ENCODE measurements around the gene ALKBH7.

ALKBH7 gene

DNA sequence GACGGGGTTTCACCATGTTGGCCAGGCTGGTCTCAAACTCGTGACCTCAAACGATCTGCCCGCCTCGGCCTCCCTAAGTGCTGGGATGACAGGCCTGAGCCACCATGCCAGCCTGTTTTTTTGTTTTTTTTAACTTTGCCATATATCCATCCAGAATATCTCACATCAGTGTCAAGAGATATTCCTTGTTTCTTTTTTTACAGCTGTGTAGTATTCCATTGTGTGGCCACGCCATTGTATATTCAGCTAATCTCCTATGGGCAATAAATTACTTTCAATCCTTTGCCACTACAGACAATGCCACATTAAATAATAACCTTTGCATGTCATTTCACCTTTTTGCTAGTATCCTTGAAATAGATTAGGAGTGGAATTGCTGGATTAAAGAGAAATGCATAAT is 36.8 kb downstream of the ALKBH7 start:
- H3K9me3 Mint-ChIP-seq, result no peaks in the 10 kb centered on the region
- no peaks in the 10 kb centered on the region for H3K4me1 Mint-ChIP-seq
- ATAC-seq (no peak), DNase-seq (no peak)
- no peak overlapping the region for H3K4me3 Mint-ChIP-seq
- H3K27ac Mint-ChIP-seq, result no peak overlapping the region
- no peaks in the 10 kb centered on the region for H3K27me3 Mint-ChIP-seq

DNA sequence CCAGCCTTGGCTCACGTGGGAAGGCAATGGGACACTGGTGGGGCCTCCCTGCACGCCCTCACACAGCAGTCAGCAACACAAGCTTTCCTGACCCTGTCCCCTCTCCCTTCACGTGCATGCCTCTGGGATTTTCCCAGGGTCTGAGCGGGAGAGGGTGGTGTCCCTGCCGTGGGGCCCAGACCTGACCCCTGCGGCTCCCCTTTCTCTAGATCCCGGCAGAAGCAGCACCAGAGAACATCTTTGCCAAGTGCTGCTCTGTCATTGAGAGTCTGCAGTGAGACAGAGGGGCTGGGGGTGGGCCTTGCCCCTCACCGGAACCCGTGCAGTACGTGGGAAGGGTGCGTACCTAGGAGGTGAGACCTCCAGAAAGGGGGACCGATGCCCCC is 39.5 kb downstream of the ALKBH7 start:
- Mint-ChIP-seq H3K4me1 (no peaks in the 10 kb centered on the region), H3K9me3 (no peaks in the 10 kb centered on the region), H3K4me3 (no peak overlapping the region), H3K27ac (no peak overlapping the region), H3K27me3 (no peaks in the 10 kb centered on the region)
- peak; percentile 34 for ATAC-seq
- DNase-seq, result no peak

DNA sequence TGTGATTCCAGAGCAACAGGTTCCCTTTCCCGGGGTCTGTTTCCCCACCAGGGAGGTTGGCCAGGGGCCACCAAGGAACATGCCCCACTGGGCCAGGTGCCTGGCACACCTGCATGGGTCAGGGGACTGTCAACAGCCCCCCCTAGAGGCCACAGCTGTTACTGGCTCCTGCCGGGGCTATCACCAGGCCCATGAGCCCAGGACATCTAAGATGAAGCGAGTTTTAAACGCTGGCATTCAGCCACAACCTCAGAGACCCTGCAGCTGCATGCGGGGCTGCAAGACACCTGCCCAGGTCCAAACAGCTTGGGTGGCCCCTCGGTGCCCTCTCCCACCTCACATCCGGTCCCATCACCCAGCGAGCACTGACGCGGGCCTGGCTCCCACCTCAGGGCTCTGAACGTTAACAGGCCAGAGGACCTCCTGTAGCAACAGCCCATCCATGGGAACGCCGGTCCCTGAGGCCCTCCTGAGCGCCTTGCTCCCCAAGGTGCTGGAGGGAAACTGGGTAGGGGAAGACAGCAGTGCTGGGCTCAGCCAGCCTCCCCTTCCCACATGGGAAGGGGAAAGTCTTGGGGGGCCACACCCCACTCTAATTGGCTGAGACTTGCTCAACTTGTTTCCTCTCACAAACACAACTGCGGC is 40.0 kb downstream of the ALKBH7 start:
- H3K27me3 Mint-ChIP-seq, result no peaks in the 10 kb centered on the region
- ATAC-seq, result peak; percentile 79
- H3K4me1 Mint-ChIP-seq, result no peaks in the 10 kb centered on the region
- no peak overlapping the region for H3K27ac Mint-ChIP-seq
- DNase-seq, result peak; percentile 41 to 58
- H3K4me3 Mint-ChIP-seq, result no peak overlapping the region
- H3K9me3 Mint-ChIP-seq, result no peaks in the 10 kb centered on the region

DNA sequence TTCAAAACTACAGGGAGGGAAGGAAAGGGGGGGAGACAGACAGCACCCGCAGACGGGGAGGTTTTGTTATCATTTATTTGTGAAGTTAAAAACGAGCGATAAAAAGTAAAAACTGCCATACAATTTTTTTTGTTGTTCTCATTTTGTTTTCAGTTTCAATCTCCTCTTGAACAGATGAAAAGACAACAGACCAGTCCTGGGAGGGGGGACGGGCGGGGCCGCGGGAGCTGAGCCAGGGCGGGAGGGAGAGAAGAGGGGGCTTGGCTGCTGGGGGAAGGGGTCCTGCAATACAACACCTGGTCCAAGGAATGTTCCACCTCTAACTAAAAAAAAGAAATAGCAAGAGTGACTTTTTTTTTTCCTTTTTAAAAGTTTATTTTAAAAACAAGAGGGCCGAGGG is 40.7 kb downstream of the ALKBH7 start:
- Mint-ChIP-seq H3K9me3 (no peaks in the 10 kb centered on the region), H3K27ac (peak overlapping the region in 1 of 2 donors; percentile 69), H3K4me1 (no peaks in the 10 kb centered on the region), H3K27me3 (no peaks in the 10 kb centered on the region), H3K4me3 (no peak overlapping the region)
- ATAC-seq (no peak), DNase-seq (no peak)

DNA sequence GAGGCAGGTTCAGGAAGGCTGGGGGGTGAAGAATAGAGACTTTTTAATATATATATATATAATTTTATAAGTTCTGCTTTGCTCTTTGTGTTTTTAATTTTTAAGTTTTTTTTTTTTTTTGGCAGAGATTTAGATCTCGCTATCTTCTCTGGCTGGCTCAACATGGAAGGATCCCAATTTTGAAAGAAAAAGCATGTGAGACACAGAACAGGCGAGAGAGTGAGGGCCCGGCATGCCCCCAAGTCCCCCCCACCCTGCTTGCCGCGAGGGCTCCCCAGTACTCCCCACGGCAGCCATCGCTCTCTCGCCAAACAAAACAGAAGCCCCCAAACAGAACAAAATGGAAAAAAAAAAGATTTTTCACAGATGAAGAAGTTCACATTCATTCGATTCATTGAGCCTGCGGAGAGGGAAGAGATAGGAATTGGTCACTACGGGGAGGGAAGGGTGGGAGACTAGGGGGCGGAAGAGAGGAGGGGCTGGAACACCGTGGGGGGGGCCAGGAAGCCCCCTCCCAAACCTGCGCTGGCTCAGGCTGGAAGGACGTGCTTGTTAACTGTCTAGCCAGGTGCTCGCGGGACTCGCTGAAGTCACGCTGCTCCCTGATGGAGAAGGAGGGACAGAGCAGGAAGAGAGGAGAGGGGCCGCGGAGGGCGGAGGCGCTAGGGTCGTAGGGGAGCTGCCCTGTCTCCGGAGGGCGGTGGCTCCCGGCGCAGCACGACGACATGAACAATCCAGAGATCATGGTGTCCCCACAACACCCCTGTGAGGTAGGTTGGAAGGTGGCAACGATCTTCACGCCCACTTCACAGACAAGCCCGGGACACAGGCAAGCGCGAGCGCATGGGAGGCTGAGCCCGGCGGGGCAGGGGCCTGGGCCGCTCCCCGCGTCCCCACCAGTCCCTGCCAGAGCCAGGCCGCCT is 41.4 kb downstream of the ALKBH7 start:
- H3K27ac Mint-ChIP-seq, result peak overlapping the region; percentile 67 to 69
- ATAC-seq (no peak), DNase-seq (no peak)
- peaks cover 6% of the 10 kb centered on the region for H3K4me1 Mint-ChIP-seq
- no peaks in the 10 kb centered on the region for H3K27me3 Mint-ChIP-seq
- no peak overlapping the region for H3K4me3 Mint-ChIP-seq
- no peaks in the 10 kb centered on the region for H3K9me3 Mint-ChIP-seq

DNA sequence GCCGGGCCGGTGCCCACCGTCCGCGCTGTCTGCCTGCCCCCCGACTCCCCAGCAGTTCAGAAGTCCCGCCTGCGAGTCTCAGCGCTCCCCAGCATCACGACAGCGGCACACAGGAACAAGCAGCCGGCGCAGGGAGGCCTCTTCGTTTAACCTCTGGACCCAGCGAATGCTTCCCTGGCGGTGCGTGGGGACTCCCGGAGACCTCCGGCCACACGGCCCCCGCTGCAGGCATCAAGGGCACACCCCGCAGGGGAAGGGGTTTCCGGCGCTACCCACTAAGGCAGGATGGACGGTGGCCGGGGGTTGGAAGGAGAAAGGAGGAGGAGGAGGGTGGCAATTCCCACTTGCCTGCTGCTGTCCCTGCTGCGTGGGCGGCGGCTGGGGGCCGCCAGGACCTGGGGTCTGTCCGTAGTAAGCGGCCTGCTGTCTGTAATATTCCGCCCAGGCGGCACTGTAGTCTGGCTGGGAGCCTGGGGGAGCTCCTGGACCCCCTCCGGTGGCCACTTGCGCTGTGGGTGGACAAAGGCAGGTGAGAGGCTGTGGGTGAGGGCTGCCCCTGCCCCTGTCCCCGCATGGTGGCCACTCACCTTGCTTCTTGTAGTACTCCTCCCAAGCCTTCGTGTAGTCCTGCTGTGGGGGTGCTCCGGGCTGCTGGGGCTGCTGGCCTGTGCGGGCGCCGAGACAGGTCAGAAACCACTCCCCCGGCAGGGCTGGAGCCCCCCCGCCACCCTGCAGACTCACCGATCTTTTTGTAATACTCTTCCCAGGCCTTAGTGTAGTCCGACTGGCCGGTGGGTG is 42.4 kb downstream of the ALKBH7 start:
- peaks cover 6% of the 10 kb centered on the region for H3K4me1 Mint-ChIP-seq
- no peak for ATAC-seq

DNA sequence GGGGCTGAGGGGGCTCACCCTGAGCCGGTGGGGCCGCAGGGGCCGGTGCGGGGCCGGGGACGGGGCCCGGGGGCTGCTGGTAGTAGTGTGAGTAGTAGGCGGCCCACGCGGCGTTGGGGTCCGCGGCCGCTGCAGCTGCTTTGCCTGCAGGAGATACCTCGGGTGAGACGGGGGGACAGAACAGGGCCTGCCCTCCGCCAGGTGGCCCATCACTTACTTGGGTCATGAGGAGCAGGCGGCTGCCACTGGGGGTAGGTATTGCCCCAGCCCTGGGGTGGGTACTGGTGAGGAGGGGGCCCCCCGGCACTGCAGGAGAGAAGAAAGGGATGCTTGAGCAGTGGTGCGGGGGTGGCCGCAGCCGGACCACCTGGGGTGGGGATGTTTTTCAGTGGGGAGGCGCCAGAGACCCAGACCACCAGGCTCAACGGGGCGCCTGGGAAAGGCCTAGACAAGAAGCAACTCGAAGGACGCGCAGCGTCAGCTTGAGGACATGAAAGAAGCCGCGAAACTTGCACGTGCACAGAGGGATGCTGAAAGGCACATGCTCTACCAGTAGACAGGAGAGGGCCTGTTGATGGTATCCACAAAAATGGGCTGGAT is 43.1 kb downstream of the ALKBH7 start:
- peak; percentile 26 for ATAC-seq

More for the DNA sequence above, 42.4 kb downstream of the ALKBH7 start:
- no peak overlapping the region for H3K4me3 Mint-ChIP-seq
- no peaks in the 10 kb centered on the region for H3K27me3 Mint-ChIP-seq
- H3K27ac Mint-ChIP-seq, result no peak overlapping the region
- no peak for DNase-seq
- no peaks in the 10 kb centered on the region for H3K9me3 Mint-ChIP-seq

DNA sequence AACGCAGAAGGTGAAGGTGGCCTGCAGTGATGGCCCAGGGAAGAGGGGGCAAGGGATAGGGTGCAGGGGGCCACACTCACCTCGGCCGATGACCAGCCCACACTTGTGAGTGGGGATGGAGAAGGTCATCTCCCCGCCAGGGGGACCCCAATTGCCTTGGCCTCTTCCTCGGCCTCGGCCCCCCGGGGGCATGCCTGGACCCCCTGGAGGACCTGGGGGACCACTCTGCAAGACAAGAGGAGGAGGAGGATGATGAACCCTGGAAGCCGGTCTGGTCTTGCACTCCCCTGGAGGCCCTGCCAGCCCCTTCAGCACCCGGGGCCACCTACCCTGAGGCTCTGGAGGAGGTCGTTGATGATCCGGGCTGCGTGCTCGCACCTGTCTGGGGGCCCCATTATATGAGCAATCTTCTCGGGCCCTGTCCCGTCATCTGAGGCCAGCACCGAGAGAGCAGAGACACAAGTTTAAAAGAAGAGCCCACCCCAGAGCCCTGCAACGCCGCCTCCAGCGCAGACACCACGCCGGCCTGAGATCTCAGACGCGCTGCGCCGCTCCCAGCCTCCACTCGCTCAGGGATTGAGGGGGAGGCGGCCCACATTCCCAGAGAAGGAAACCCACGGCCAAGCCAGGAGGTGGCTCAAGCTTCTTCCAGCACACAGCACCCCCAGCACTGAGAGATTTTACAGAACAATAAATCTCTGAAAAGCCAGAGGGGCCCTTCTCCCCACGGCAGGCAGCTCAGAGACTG is 44.2 kb downstream of the ALKBH7 start:
- Mint-ChIP-seq H3K9me3 (no peaks in the 10 kb centered on the region), H3K4me3 (no peak overlapping the region)

More for the DNA sequence above, 43.1 kb downstream of the ALKBH7 start:
- no peaks in the 10 kb centered on the region for H3K27me3 Mint-ChIP-seq
- H3K4me3 Mint-ChIP-seq, result no peak overlapping the region
- no peak for DNase-seq
- no peaks in the 10 kb centered on the region for H3K9me3 Mint-ChIP-seq
- peaks cover 7% of the 10 kb centered on the region for H3K4me1 Mint-ChIP-seq
- no peak overlapping the region for H3K27ac Mint-ChIP-seq

DNA sequence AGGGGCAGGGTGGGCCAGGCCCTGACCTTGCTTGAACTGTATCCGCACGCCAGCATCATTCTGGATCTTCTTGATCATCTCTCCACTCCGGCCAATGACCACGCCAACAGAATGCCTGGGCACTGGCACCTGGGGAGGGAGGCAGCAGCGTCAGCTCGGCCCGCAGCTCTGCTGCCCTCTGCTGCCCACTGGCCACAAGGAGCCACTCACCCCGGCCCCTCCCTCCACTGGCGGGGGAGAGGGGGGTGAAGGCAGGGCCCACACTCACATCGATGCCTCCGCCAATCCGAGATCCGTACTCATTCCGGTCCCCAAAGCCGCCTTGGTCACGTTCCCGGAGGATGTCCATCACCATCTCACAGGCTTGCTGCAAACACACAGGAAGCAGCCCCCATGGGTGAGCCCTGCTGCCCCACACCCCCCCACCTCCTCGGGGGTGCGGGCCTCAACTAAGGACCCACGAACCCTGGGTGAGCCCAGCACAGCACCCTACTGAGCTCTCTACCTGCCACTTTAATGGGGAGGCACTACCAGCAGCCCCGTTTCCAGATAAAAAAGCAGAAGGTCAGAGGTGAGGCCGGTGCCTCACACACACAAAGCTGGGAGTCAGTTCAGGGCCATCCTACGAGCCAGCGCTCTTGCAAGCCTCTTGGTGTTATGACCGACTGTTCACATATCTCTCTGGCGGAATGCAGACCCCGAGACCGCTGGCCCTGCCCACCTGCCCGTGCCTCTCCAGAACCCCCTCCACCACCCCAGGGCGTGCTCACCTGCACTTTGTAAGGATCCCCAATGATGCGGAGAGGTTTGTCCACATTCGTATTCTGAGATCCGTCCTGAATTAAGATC is 45.3 kb downstream of the ALKBH7 start:
- H3K4me3 Mint-ChIP-seq, result no peak overlapping the region
- no peak for DNase-seq
- peak overlapping the region; percentile 31 to 48 for H3K27ac Mint-ChIP-seq
- H3K9me3 Mint-ChIP-seq, result no peaks in the 10 kb centered on the region
- peaks cover 29% of the 10 kb centered on the region for H3K4me1 Mint-ChIP-seq
- ATAC-seq, result no peak
- no peaks in the 10 kb centered on the region for H3K27me3 Mint-ChIP-seq

More for the DNA sequence above, 44.2 kb downstream of the ALKBH7 start:
- peaks cover 18% of the 10 kb centered on the region for H3K4me1 Mint-ChIP-seq
- no peak for ATAC-seq
- no peaks in the 10 kb centered on the region for H3K27me3 Mint-ChIP-seq
- peak overlapping the region in 1 of 2 donors; percentile 82 for H3K27ac Mint-ChIP-seq
- no peak for DNase-seq

DNA sequence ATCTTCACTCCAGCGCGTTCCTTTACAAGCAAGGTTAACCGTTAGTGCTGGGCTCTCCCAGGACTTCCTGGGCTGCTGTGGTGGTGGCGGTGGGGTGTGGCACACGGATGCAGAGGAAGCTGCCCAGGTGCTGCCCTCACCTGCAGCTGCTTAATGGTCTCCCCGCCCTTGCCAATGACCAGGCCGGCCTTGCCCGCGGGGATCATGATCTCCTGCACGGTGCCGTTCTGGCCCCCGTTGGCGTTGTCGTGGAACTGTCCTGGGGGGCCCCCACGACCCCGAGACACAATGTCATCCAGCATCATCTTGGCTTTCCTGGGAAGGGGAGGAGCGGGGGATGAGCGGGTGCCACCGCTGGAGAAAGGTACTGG is 46.0 kb downstream of the ALKBH7 start:
- no peaks in the 10 kb centered on the region for H3K9me3 Mint-ChIP-seq
- no peaks in the 10 kb centered on the region for H3K27me3 Mint-ChIP-seq
- DNase-seq (no peak), ATAC-seq (no peak)
- H3K4me1 Mint-ChIP-seq, result peaks cover 35% of the 10 kb centered on the region
- no peak overlapping the region for H3K4me3 Mint-ChIP-seq
- H3K27ac Mint-ChIP-seq, result peak overlapping the region in 1 of 2 donors; percentile 48

DNA sequence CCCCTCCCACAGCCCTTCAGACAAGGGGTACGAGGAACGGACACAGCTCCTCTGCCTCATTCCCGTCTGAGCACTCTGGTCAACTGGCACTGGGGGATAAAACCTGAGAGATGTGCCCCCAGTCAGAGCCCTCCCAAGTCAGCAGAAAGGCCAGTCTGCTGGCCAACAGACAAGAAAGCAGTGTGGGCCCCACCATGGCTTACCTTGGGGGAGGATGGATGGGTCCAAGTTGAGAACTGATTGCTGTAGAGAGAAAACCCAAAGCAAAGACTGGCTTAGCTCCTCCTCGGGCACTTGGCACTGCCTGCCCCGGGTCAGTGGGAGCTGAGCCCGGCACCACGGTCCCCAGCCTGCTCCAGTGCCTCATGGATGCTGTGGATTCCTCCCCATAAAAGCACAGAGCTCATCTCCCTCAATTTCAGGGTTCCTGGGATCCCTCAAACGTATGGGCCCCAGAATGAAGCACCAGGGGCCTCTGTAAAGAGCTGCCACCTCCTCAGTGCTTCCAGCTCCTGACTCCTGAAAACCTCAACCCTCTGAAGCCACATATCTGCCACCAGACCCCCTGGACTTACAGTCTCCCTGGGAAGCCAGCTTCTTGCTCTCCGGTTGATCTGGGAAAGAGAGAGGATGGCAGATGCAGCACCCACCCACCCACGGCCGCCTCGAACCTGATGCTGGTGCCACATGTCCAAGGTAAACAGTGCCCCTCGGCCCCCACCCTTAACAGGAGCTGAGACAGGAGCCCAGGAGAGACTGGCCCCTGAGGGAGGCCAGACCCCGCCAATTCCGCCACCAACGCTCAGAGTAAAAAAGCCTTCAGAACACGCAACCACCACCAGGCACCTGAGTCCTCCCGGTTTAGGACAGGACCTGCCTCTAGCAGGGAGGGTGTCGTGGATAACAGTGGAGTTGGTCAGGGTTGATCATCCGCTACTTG is 48.8 kb downstream of the ALKBH7 start:
- Mint-ChIP-seq H3K9me3 (peaks cover 0 to 7% of the 10 kb centered on the region in 2 donors), H3K4me3 (no peak overlapping the region), H3K27me3 (no peaks in the 10 kb centered on the region), H3K27ac (peak overlapping the region in 1 of 2 donors; percentile 85), H3K4me1 (peaks cover 50% of the 10 kb centered on the region)
- DNase-seq (no peak), ATAC-seq (no peak)

DNA sequence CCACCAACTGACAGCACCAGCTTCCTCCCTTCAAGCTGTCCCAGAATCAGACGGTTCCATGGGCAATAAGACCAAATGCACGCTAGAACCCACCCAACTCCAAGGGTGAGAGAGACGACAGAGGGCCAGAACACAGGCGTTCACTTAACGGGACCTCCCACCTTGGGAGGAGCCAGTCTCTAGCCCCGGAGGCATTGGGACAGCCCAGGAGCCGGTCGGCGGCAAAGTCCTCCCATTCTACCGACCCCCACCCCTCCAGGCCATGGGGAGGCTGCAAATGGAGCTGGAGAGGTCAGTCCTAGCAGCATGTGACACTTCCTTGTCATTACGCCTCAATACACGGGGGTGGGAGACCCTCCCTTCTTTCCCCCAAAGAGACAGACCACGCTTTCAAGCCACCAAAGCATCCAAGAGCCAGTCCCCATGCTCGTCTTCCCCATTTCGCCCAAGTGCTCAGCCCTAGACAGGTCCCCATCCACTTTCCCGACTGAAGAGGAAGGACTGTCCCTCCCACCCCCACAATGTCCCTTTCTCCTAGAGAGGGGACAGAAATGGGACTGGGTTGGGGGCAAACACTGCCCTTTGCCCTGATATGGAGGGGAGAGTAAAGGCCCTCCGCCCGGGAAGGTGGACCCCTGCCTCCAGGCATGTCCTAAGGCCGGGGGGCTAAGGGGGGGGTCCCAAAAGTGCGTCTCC is 51.1 kb downstream of the ALKBH7 start:
- H3K4me1 Mint-ChIP-seq, result peaks cover 50% of the 10 kb centered on the region
- peak overlapping the region; percentile 92 to 94 for H3K4me3 Mint-ChIP-seq
- peak overlapping the region; percentile 72 to 94 for H3K27ac Mint-ChIP-seq
- no peaks in the 10 kb centered on the region for H3K27me3 Mint-ChIP-seq
- peaks cover 0 to 7% of the 10 kb centered on the region in 2 donors for H3K9me3 Mint-ChIP-seq
- ATAC-seq, result no peak
- DNase-seq, result peak in 1 of 2 donors; percentile 34
